Skeletal muscle satellite cell (primary cell): Measurements from ENCODE around the gene ZBTB20.

ENCODE experiments used
- H3K27me3 ChIP-seq: 2 replicates; pipeline ENCODE4 v1.7.0; 2013; ENCODE audit warnings: low read length; ENCODE audit not compliant: control insufficient read depth, insufficient read depth
- H3K36me3 ChIP-seq: 2 replicates; pipeline ENCODE4 v1.7.0; 2013; ENCODE audit warnings: mild to moderate bottlenecking, control low read depth, low read length; ENCODE audit not compliant: insufficient read depth
- H3K4me1 ChIP-seq: 2 replicates; pipeline ENCODE4 v1.7.0; 2013; ENCODE audit warnings: low read length; ENCODE audit not compliant: control insufficient read depth, insufficient read depth
- H3K4me2 ChIP-seq: 2 replicates; pipeline ENCODE4 v1.7.0; 2013; ENCODE audit warnings: mild to moderate bottlenecking, low read length
- H3K4me3 ChIP-seq: 2 replicates; pipeline ENCODE4 v1.7.0; 2013; ENCODE audit warnings: low read length
- H3K9ac ChIP-seq: 2 replicates; pipeline ENCODE4 v1.7.0; 2013; ENCODE audit warnings: mild to moderate bottlenecking, low read depth, low read length, moderate library complexity
- H3K9me3 ChIP-seq: replicated peaks from 2 replicates; pipeline ENCODE4 v1.7.0; 2013; ENCODE audit warnings: mild to moderate bottlenecking, control low read depth, low read length

Gene ZBTB20

GRCh38 chr3:114437897-114438296 is 709.2 kb downstream of the ZBTB20 start:
- no peaks in the 10 kb centered on the region for H3K27me3 ChIP-seq
- peaks cover 31% of the 10 kb centered on the region for H3K4me1 ChIP-seq
- H3K9me3 ChIP-seq = no peaks in the 10 kb centered on the region
- H3K4me3 ChIP-seq = no peak overlapping the region
- H3K4me2 ChIP-seq = no peak overlapping the region
- no peak overlapping the region for H3K9ac ChIP-seq
- no peaks in the 10 kb centered on the region for H3K36me3 ChIP-seq

- H3K9me3 ChIP-seq = no peaks in the 10 kb centered on the region
- no peak overlapping the region for H3K4me3 ChIP-seq
- H3K4me2 ChIP-seq = peak overlapping the region; percentile 48
- H3K9ac ChIP-seq = no peak overlapping the region
- no peaks in the 10 kb centered on the region for H3K36me3 ChIP-seq
- no peaks in the 10 kb centered on the region for H3K27me3 ChIP-seq
- H3K4me1 ChIP-seq = peaks cover 28% of the 10 kb centered on the region
These were observed 710.9 kb downstream of the ZBTB20 start for GRCh38 chr3:114436182-114436581.

GRCh38 chr3:114435386-114436115 is 711.5 kb downstream of the ZBTB20 start:
- Histone ChIP-seq H3K4me1 (peaks cover 26% of the 10 kb centered on the region), H3K4me2 (peak overlapping the region; percentile 48), H3K4me3 (no peak overlapping the region), H3K27me3 (no peaks in the 10 kb centered on the region), H3K36me3 (no peaks in the 10 kb centered on the region), H3K9ac (no peak overlapping the region), H3K9me3 (no peaks in the 10 kb centered on the region)

GRCh38 chr3:114432310-114432709 is 714.8 kb downstream of the ZBTB20 start:
- no peaks in the 10 kb centered on the region for H3K36me3 ChIP-seq
- H3K4me1 ChIP-seq = peaks cover 26% of the 10 kb centered on the region
- no peak overlapping the region for H3K9ac ChIP-seq
- H3K4me2 ChIP-seq = no peak overlapping the region
- no peaks in the 10 kb centered on the region for H3K9me3 ChIP-seq
- H3K27me3 ChIP-seq = no peaks in the 10 kb centered on the region
- no peak overlapping the region for H3K4me3 ChIP-seq

- Histone ChIP-seq H3K36me3 (no peaks in the 10 kb centered on the region), H3K4me1 (peaks cover 15% of the 10 kb centered on the region), H3K27me3 (no peaks in the 10 kb centered on the region), H3K9ac (no peak overlapping the region), H3K4me2 (no peak overlapping the region), H3K4me3 (no peak overlapping the region), H3K9me3 (no peaks in the 10 kb centered on the region)
These were observed 719.0 kb downstream of the ZBTB20 start for GRCh38 chr3:114428044-114428595.

GRCh38 chr3:114427285-114428043 is 719.6 kb downstream of the ZBTB20 start:
- Histone ChIP-seq H3K36me3 (no peaks in the 10 kb centered on the region), H3K27me3 (no peaks in the 10 kb centered on the region), H3K4me3 (no peak overlapping the region), H3K9me3 (no peaks in the 10 kb centered on the region), H3K4me1 (peaks cover 12% of the 10 kb centered on the region), H3K9ac (no peak overlapping the region), H3K4me2 (no peak overlapping the region)

GRCh38 chr3:114424337-114424736 is 722.8 kb downstream of the ZBTB20 start:
- H3K4me3 ChIP-seq = no peak overlapping the region
- no peaks in the 10 kb centered on the region for H3K27me3 ChIP-seq
- no peak overlapping the region for H3K4me2 ChIP-seq
- peaks cover under 1% of the 10 kb centered on the region for H3K4me1 ChIP-seq
- no peaks in the 10 kb centered on the region for H3K36me3 ChIP-seq
- H3K9ac ChIP-seq = no peak overlapping the region
- no peaks in the 10 kb centered on the region for H3K9me3 ChIP-seq

GRCh38 chr3:114421204-114421603 is 725.9 kb downstream of the ZBTB20 start:
- Histone ChIP-seq H3K9ac (no peak overlapping the region), H3K4me1 (peaks cover 24% of the 10 kb centered on the region)

GRCh38 chr3:114420072-114420471 is 727.0 kb downstream of the ZBTB20 start:
- Histone ChIP-seq H3K4me2 (no peak overlapping the region), H3K27me3 (no peaks in the 10 kb centered on the region), H3K36me3 (no peaks in the 10 kb centered on the region), H3K4me3 (no peak overlapping the region), H3K4me1 (peaks cover 24% of the 10 kb centered on the region), H3K9me3 (no peaks in the 10 kb centered on the region), H3K9ac (no peak overlapping the region)

More at GRCh38 chr3:114421204-114421603, 725.9 kb downstream of the ZBTB20 start:
- H3K36me3 ChIP-seq = no peaks in the 10 kb centered on the region
- no peaks in the 10 kb centered on the region for H3K9me3 ChIP-seq
- no peaks in the 10 kb centered on the region for H3K27me3 ChIP-seq
- no peak overlapping the region for H3K4me2 ChIP-seq
- H3K4me3 ChIP-seq = no peak overlapping the region

GRCh38 chr3:114418724-114419543 is 728.2 kb downstream of the ZBTB20 start:
- Histone ChIP-seq H3K4me3 (no peak overlapping the region), H3K27me3 (no peaks in the 10 kb centered on the region), H3K9me3 (no peaks in the 10 kb centered on the region), H3K36me3 (no peaks in the 10 kb centered on the region), H3K4me1 (peaks cover 24% of the 10 kb centered on the region), H3K9ac (peak overlapping the region; percentile 21), H3K4me2 (peak overlapping the region; percentile 56)

GRCh38 chr3:114418107-114418506 is 729.0 kb downstream of the ZBTB20 start:
- Histone ChIP-seq H3K4me2 (peak overlapping the region; percentile 56), H3K4me3 (no peak overlapping the region), H3K9ac (no peak overlapping the region), H3K36me3 (no peaks in the 10 kb centered on the region), H3K4me1 (peaks cover 26% of the 10 kb centered on the region), H3K27me3 (no peaks in the 10 kb centered on the region), H3K9me3 (no peaks in the 10 kb centered on the region)
